Measurements from ENCODE around the gene NIPBL. TPM values are rescaled to one million over a fixed set of nuclear protein-coding genes. Genes with fewer than 3 reads are reported as not detected.
"Not testable (repeated sequence)": the region's sequence is repeated elsewhere in the genome, so short reads cannot be mapped to it uniquely, and the experiment has no call there.

Gene NIPBL
- total RNA-seq, 1 experiment from 2014 or later: 124 TPM

- no TSS peak for BruUV-seq (replicated peaks)
- no peak for DNase-seq
- Histone ChIP-seq H3K9me3 (ENCODE audit: insufficient read depth, low read depth) (no peaks in the 10 kb centered on the region), H3K79me2 (ENCODE audit: low read depth) (no peaks in the 10 kb centered on the region), H3K36me3 (ENCODE audit: low read depth) (no peaks in the 10 kb centered on the region), H3K9me2 (ENCODE audit: insufficient read depth) (no peaks in the 10 kb centered on the region), H3K4me2 (no peak overlapping the region), H3F3A (ENCODE audit: insufficient read depth, low read depth) (no peaks in the 10 kb centered on the region), H3K4me3 (no peak overlapping the region), H3K27ac (no peak overlapping the region), H4K20me1 (ENCODE audit: insufficient read depth) (no peaks in the 10 kb centered on the region), H2AFZ (peak overlapping the region; percentile 18; the same call in 1 of the 2 replicates), H3K27me3 (ENCODE audit: insufficient read depth, low read depth) (peaks cover 2% of the 10 kb centered on the region; the same call in 1 of the 2 replicates), H3K4me1 (replicated peaks; ENCODE audit: insufficient read depth) (no peaks in the 10 kb centered on the region)
- intact Hi-C loops (cut with micrococcal nuclease; ENCODE audit: unreplicated experiment): no loop called here
- ChIA-PET CTCF (interaction anchor here (0.5 to 1.3 kb wide), 2 partner anchors 112 to 579 kb away, joined by 3 to 20 read pairs; no protein-coding TSS in a partner anchor), POLR2A (ENCODE audit: unreplicated experiment) (no interaction called here)
- TF ChIP-seq CTCF (conservative IDR thresholded peaks at IDR 0.05) (no peak), EZH2 (IDR thresholded peaks at IDR 0.05; ENCODE audit: low read depth) (no peak)
Measured at GRCh38 chr5:36844305-36844704, 32.3 kb upstream of the NIPBL start.

- DNase-seq; H3K4me2 ChIP-seq; H3F3A ChIP-seq (ENCODE audit: insufficient read depth, low read depth); H3K4me1 ChIP-seq (replicated peaks; ENCODE audit: insufficient read depth); intact Hi-C loops (cut with micrococcal nuclease; ENCODE audit: unreplicated experiment); POLR2A ChIA-PET (ENCODE audit: unreplicated experiment); CTCF ChIA-PET; H4K20me1 ChIP-seq (ENCODE audit: insufficient read depth); H3K27me3 ChIP-seq (ENCODE audit: insufficient read depth, low read depth); H3K9me2 ChIP-seq (ENCODE audit: insufficient read depth); H3K79me2 ChIP-seq (ENCODE audit: low read depth); H2AFZ ChIP-seq; H3K36me3 ChIP-seq (ENCODE audit: low read depth); H3K27ac ChIP-seq; H3K4me3 ChIP-seq; H3K9me3 ChIP-seq (ENCODE audit: insufficient read depth, low read depth); BruUV-seq (replicated peaks): not testable (repeated sequence)
Measured at GRCh38 chr5:36848545-36848944, 28.0 kb upstream of the NIPBL start.

GRCh38 chr5:36852903-36853302 lies 23.7 kb upstream of the NIPBL start:
- H3K27ac ChIP-seq; POLR2A ChIA-PET (ENCODE audit: unreplicated experiment); H3K9me3 ChIP-seq (ENCODE audit: insufficient read depth, low read depth); H4K20me1 ChIP-seq (ENCODE audit: insufficient read depth); H3K27me3 ChIP-seq (ENCODE audit: insufficient read depth, low read depth); intact Hi-C loops (cut with micrococcal nuclease; ENCODE audit: unreplicated experiment); BruUV-seq (replicated peaks); H3F3A ChIP-seq (ENCODE audit: insufficient read depth, low read depth); H3K79me2 ChIP-seq (ENCODE audit: low read depth); H3K9me2 ChIP-seq (ENCODE audit: insufficient read depth); H3K4me2 ChIP-seq; CTCF ChIA-PET; H3K4me3 ChIP-seq; DNase-seq; H3K36me3 ChIP-seq (ENCODE audit: low read depth); H2AFZ ChIP-seq; H3K4me1 ChIP-seq (replicated peaks; ENCODE audit: insufficient read depth): not testable (repeated sequence)

GRCh38 chr5:36854402-36855140 lies 22.0 kb upstream of the NIPBL start:
- H3K9me3 ChIP-seq (ENCODE audit: insufficient read depth, low read depth): no peaks in the 10 kb centered on the region
- POLR2A ChIA-PET (ENCODE audit: unreplicated experiment): no interaction called here
- CTCF ChIA-PET: interaction anchor here (0.6 kb wide), 1 partner anchor 197 kb away, joined by 5 read pairs; no protein-coding TSS in a partner anchor
- H3K79me2 ChIP-seq (ENCODE audit: low read depth): no peaks in the 10 kb centered on the region
- H3K27me3 ChIP-seq (ENCODE audit: insufficient read depth, low read depth): peaks cover 5% of the 10 kb centered on the region; the same call in 1 of the 2 replicates
- H3K4me3 ChIP-seq: no peak overlapping the region
- BruUV-seq (replicated peaks): no TSS peak
- intact Hi-C loops (cut with micrococcal nuclease; ENCODE audit: unreplicated experiment): no loop called here
- no peak for DNase-seq
- H3K4me1 ChIP-seq (replicated peaks; ENCODE audit: insufficient read depth): no peaks in the 10 kb centered on the region
- H4K20me1 ChIP-seq (ENCODE audit: insufficient read depth): no peaks in the 10 kb centered on the region
- no peak for TF ChIP-seq EZH2 (IDR thresholded peaks at IDR 0.05; ENCODE audit: low read depth)
- no peak for TF ChIP-seq CTCF (conservative IDR thresholded peaks at IDR 0.05)
- H3K9me2 ChIP-seq (ENCODE audit: insufficient read depth): no peaks in the 10 kb centered on the region
- no peak overlapping the region for H3K4me2 ChIP-seq
- no peak overlapping the region for H3K27ac ChIP-seq
- H2AFZ ChIP-seq: no peak overlapping the region
- H3F3A ChIP-seq (ENCODE audit: insufficient read depth, low read depth): no peaks in the 10 kb centered on the region
- H3K36me3 ChIP-seq (ENCODE audit: low read depth): no peaks in the 10 kb centered on the region
